PC-9 (cell line): ENCODE measurements around the gene THADA.

Source experiments
- CTCF ChIP-seq: fragments of 200-600 bp; sonication (generic); conservative IDR thresholded peaks from 2 replicates; pipeline ENCODE4 v1.6.1; 2017; ENCODE audit warnings: mixed run types, antibody characterized with exemption, mild to moderate bottlenecking, moderate library complexity
- EZH2 ChIP-seq: fragments of 200-600 bp; sonication (generic); IDR thresholded peaks from 2 replicates; pipeline ENCODE4 v1.8.0; 2017; ENCODE audit warnings: antibody characterized with exemption, low read depth

- no peak for TF ChIP-seq CTCF
- no peak for TF ChIP-seq EZH2
Measured at GRCh38 chr2:43218702-43219382, 377.0 kb downstream of the THADA start.
